OCI-LY3 (cell line): ENCODE results near the gene SGCA.

ENCODE experiments used
- EZH2phosphoT487 ChIP-seq: fragments of 200-600 bp; shearing (Covaris generic); IDR thresholded peaks from 2 replicates; pipeline ENCODE4 v1.6.1; 2018; ENCODE audit warnings: antibody characterized with exemption, mixed run types, low read depth
- TF ChIP-seq, protein P1 (sequence below): fragments of 200-600, 300-600 bp; sonication (generic); IDR thresholded peaks from 2 replicates; pipeline ENCODE4 v1.5.1; 2014; ENCODE audit warnings: antibody characterized with exemption, low read length, low read depth

DNA sequence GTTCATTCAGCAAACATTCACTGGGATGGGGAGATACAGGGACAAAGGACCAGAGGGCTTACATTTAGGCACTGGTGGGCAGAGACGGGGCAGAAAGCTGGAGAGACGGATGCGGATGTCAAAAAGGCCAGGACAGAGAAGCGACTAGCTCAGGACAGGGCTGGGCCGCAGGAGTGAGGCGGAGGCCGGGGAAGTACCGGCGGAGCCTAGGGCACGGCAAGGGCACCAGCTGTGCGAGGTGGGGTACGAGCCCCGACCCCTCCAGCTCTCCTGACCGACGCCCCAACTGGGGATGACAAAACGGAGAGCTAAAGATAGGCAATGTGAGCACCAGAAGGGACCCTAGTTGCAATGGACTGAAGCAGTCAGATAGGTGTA is 3.9 kb upstream of the SGCA start:
- TF ChIP-seq, protein P1, sequence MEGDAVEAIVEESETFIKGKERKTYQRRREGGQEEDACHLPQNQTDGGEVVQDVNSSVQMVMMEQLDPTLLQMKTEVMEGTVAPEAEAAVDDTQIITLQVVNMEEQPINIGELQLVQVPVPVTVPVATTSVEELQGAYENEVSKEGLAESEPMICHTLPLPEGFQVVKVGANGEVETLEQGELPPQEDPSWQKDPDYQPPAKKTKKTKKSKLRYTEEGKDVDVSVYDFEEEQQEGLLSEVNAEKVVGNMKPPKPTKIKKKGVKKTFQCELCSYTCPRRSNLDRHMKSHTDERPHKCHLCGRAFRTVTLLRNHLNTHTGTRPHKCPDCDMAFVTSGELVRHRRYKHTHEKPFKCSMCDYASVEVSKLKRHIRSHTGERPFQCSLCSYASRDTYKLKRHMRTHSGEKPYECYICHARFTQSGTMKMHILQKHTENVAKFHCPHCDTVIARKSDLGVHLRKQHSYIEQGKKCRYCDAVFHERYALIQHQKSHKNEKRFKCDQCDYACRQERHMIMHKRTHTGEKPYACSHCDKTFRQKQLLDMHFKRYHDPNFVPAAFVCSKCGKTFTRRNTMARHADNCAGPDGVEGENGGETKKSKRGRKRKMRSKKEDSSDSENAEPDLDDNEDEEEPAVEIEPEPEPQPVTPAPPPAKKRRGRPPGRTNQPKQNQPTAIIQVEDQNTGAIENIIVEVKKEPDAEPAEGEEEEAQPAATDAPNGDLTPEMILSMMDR: no peak
- no peak for TF ChIP-seq EZH2phosphoT487
